GM19324 (cell line): ENCODE data around the gene NMUR2.
A peak's percentile ranks its signal among the peaks of the same experiment; 100 is the strongest.

Source experiments
- ATAC-seq: cut with Tn5 transposase; IDR thresholded peaks from one replicate; pipeline ENCODE4 v1.9.1; 2021; ENCODE audit warnings: mild to moderate bottlenecking, moderate library complexity; ENCODE audit not compliant: unreplicated experiment, low FRiP score

NMUR2 gene

DNA sequence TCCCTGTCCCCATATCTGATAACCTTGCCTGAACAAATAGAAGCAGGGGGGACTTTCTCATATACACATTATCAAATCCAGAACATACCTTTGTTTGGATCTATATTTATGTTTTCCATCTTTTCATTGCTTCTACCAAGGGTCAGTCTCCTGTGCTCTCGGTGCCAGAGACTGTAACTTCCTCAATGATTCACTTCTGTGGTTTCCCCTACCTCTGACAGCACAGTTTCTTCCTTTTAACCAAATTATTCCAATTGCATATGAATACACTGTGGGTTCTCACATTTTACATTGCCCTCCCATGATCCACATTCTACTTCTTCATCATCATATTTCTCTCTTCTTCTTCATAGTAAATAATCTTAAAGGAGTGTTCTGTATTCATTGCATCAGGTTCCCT, 32.2 kb downstream of the NMUR2 start:
- ATAC-seq, result no peak

DNA sequence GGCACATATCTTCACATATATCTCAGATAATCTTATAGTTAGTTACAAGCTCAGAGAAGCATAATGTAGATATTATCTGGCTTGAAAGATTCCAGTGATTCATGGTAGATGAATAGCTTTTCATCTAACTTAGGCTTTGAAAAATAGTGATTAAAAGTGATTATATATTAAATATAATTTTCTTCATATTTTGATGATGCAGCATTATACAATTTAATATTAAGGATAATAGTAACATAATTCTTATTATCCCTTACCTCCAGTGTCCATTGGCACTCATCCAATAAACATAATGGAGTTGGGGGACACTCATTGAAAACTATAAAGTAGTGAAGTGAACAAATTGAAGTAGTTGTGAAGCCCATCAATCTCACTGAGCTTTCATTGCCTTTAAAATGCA, 35.8 kb downstream of the NMUR2 start:
- ATAC-seq, result no peak

DNA sequence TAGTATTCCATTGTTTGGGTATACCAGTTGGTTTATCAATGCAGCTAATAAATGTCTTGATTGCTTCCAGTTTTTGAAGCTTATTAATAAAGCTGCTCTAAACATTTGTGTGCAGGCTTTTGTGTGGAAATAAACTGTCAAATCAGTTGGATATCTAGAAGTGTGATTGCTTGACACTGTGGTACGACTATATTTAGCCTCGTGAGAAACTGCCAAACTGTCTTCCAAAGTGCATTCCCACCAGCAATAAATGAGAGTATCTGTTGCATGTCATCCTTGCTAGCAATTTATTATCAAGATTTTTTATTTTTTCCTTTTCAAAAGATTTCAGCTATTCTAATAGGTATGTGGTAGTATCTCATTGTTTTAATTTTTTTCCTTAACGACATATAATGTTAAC, 37.5 kb downstream of the NMUR2 start:
- ATAC-seq, result no peak

DNA sequence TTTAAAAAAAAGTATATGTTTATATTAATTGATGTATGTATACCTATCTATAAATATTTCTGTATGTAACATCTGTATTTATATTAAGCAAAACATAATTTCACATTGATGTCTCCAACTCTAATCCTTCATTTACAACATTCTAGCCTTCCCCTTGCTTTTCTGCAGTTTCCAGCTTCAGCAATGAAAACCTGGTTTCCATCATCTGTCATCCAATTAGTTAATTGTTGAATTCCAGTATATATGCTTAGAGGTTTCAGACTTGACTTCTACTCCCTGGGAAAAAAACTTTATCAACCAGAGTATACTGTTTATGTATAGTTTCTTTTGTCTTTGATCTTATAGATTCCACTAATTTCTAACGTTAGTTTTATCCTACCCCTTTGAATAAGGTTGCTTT, 38.4 kb downstream of the NMUR2 start:
- ATAC-seq, result no peak

DNA sequence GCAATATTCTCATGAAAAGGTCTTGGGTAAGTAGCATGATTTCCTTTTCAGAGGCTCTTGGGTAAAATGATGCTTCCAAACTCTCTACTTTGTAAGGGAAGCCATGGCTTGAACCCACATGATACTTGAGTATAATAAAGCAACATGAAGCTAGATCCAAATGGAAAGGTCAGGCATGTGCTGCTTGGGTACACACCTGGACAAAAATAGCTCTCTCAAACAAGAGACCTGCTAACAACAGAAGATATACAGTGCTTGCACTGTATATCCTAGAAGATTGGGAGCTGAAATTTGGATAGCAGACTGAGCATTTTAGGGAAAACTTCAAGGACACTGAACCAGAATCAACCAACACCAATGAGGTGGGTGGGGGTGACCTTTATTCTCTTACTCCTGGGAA, 40.2 kb downstream of the NMUR2 start:
- no peak for ATAC-seq

DNA sequence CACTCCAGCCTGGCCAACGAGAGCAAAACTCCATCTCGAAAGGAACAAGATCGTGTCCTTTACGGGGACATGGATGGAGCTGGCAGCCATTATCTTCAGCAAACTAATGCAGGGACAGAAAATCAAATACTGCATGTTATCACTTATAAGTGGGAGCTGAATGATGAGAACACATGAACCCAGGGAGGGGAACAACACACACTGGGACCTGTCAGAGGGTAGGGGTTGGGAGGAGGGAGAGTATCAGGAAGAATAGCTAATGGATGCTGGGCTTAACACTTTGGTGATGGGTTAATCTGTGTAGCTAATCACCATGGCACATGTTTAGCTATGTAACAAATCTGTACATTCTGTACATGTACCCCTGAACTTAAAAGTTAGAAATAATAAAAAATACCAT, 40.9 kb downstream of the NMUR2 start:
- no peak for ATAC-seq

DNA sequence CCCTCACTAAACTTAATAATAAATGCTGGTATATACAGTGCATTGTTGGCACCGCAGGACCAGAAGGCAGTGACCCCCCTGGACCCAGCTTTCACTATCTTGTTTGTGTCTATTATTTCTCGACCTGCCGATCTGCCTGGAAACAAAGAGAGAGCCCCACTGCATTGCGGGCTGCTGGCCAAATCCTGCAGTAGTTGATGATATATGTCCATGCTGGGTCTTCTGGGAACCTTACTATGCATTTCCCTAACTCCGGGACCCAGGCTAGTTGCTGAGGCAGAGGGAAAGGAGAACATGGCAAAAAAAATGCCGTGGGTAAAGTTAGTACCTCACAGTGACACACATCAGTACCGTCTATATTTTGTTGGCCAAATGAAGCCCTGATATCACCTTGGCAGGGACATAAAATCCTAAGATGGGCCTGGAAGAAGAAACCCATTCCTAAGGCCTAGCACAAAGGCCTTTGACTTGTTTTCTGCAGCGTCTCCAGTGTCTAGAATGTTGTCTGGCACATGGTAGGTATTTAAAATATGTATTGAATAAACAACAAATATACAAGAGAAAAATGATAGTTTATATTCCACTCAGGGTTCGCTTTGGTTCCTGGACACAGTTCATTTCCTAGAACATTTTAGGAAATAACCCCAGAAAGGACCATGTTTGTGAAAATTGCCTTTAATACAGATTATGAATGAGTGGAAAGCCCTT, 46.1 kb downstream of the NMUR2 start:
- no peak for ATAC-seq

DNA sequence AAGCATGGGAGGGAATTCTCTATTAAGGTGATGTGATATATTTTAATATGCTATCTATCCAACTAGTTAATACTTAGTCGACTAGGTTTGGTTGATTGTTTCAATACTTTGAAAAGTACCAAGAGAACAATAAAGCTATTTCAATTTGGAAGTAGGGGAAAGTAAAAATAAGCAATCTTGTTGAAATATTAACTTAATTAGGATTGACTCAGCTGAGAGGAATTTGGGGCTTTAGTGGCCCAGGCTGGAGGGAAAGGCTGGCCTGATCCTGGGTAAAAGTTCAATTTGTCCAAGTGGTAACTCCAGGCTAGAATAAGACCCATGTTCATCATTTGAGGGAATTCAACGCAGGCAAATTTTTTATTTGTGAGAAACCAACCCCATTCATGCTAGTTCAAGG, 48.6 kb downstream of the NMUR2 start:
- no peak for ATAC-seq

DNA sequence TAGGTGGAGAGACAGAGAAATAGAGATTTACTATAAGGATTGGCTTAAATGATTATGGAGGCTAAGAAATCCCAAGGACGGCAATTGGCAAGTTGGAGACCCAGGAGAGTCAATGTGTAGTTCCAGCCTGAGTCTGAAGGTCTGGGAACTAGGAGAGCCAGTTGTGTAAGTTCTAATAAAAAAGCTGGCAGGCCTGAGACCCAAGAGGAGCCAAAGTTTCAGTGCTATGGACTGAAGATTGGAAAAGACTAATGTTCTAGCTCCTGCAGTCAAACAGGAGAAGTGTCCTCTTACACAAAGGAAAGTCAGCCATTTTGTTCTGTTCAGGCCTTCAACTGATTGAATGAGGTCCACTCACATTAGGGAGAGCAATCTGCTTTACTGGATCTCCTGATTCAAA, 50.0 kb downstream of the NMUR2 start:
- no peak for ATAC-seq

DNA sequence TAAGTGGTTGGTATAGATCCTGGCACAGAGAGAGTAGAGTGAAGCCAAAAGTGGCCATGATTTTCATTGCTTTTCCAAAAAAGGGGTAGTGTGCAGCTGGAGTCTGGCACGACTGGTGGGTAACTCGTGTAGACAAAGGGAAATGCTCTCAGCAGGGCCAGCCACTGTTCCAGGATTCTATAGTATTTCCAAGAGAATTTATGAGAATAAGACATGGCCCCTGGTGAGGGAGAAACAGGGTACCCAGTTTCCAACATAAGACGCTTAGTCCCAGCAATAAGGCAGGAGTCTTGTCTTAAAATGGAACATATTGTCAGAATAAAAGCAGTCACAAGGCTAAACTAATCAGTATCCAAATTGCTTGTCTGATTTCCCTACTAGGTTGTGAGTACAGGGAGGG, 52.1 kb downstream of the NMUR2 start:
- no peak for ATAC-seq

DNA sequence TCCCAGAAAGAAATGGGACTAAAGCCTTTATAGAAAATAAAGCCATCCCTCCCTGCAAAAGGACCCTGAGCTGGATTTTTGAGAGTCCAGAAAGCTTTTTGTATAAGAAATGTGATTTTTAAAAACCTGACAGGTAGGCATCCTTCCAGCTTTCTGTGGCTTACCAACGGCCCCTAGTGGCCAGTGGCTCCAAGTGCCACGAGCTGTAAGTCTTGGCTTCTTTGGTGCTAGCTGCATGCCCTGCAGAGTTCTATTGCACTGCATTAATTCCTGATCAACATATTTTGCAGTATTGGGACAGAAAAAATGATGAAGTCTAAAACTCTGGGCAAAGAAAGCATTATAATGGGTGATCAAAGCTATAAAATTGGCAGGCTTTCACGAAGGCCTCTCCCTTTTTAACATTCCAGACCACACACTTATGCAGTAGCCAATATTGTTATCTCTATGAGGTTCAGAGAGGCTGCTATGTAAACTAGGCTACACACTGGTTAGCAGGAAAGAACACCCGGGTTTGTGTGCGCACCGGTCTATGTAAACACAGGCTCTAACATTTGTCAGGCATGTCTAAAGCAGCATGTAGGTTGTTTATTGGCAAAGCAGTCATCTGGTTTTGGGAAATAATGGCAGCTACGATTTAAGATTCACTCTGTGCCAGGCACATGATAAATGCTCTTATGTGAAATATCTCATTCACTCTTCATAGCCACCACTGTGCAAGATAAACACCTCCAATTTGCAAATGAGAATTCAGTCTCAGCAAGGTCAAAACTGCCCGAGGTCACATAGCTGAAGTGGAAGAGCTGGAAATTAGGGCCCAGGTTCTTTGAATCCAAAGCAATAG, 55.2 kb downstream of the NMUR2 start:
- ATAC-seq, result peak; percentile 78
